Activated naive CD8-positive, alpha-beta T cell treated with anti-CD3 and anti-CD28 coated beads, Interleukin-2, amount 50 U/mL, for 16 hours (primary cell): ENCODE results near the gene CTSV.
"Not testable (repeated sequence)": the region's sequence is repeated elsewhere in the genome, so short reads cannot be mapped to it uniquely, and the experiment has no call there.

ENCODE experiments used
- DNase-seq: peaks from one replicate; pipeline ENCODE4 v3.0.0-alpha.2; 2020; ENCODE audit warnings: low read depth, low spot score

CTSV gene

DNA sequence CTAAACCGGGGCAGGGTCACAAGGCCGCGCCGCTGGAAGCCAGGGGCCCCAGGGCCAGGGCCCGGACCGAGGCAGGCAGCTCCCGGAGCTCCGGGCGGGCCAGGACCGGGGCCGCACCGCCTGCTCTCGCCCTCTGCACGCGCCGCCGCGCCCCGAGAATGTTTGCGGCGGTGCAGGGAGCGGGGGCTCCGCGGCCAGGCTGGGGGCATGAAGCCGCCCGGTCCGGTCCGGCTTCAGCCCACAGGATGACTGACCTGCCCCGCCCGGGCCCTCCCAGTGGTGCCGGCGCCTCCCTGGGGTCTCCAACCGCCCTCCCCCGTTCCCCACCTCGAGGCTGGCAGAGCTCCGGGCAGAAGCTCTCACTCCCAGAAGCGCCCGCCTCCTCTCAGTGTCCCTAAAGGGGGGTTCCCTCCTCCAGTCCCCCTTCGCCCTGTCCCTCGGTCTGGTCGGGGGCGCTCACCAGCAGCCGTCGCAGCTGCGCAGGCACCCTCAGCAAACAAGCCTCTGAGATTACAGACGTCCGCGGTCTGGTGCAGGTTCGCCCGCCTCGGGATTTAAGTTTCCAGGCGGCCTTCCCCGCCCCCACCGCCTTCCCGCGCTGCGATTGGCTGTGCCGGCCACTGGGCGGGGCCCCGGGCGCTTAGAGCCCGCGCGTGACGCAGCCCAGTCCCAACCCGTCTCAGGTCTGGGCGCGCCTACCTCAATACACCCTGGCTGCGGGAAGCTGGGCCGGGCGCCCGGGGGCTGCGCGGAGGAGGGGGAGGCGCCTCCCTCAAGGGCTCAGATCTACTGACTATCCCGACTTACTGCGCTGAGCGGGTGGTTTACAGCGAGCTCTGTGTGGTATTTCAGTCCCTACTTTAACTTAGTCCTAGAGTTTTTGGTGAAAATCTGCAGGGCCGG lies at the start of gene CTSV:
Gene CTSV (minus strand): TSS at position 532 of the 903 bp plus-strand sequence. CDS start 1,099 bp downstream, outside the sequence.
- DNase-seq = peak; percentile 41

DNA sequence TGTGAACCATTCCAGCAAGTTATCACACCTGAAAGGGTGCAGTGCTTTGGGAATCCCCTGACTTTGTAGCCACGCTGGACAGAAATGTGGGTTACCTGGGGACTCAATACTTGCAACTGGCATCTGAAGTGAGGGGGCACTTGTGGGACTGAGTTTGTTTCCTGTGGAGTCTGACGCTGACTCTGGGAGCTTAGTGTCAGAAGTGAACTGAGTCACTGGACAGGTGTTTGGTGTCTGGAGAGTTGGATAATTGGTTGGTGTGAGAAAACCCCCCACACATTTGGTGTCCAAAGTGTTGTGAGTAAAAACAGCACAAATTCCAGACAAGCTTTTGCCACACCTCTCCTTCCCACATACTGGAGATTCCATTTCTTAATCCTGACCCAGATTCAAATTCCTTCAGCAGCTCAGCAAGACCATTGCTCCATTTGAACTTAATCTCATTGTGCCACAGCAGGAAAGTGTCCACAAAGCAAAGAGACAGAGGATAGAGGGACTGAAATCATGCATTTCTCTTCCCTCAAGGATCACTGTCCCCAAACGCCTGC lies 48.8 kb upstream of the CTSV start:
- not testable (repeated sequence) for DNase-seq

DNA sequence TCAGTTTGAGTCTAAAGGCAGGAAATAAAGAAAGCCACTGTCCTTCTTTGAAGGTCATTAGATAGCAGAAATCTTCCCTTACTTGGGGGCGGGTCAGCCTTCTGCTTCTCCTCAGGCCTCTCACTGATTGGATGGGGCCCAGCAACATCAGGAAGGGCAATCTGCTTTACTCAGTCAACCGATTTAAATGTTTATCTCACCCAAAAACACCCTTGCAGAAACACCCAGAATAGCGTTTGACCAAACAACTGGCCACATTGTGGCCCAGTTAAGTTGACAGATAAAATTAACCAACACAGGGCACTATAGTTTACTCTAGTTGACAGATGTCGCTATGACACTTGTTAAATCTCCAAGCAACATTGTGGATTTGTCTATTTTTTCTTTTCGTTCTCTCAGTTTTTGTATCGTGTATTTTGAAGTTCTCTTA lies 45.6 kb upstream of the CTSV start:
- DNase-seq = not testable (repeated sequence)

DNA sequence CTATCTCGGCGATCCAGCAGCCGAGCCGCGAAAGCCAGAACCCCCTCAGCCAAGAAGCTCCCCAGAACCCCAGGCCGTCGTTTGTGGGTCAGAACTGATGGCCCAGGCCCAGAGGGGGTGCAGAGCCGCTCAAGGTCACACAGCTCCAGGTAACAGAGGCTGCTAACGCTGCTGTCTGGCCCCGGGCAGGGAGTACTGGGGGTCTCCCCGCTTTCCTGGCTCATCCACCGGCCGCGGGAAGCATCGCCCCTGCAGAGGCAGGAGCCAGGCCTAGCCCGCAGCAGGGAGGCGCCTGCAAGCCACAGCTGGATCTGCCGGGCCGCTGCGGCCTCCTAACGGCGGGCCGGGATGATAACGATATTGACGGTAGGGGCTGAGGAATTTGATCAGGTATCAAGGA lies 39.4 kb upstream of the CTSV start:
- no peak for DNase-seq

DNA sequence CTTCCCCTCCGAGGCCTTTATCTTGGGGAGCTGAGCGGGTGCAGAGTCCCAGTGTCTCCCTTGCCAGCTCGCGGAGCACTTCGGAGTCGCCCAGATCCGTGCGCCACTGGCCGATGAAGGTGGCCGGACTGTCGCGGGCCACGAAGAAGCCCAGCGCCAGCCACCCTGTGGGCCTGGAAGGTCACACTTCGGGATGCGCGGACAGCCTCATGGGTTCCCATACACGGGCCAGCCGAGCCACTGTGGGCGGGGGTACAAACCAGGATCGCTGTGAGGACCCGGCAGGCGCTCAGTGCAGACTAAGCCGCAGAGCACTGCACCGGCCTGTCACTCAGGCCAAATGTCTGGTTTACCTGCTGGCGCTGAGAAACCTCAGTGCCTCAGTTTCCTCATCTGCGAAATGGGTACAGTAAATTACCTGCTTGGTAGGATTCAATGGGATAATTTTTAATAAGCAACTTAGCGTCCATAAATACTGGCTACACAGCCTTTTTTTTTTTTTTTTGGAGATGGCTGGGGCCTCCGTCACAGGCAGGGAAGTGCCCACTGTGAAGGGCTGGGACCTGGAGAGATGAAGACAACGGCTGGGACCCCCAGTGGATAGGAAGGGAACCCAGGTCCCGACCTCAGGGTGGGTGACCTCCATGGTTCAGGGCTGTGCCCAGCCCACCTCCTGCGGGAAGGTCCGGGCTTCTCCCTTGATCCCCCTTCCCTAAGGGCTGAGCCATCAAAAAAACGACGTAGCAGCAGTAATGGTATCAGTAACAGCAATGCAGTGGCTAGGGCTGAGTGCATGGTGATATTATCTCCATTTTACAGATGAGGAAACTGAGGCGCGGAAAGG lies 38.7 kb upstream of the CTSV start:
- no peak for DNase-seq

DNA sequence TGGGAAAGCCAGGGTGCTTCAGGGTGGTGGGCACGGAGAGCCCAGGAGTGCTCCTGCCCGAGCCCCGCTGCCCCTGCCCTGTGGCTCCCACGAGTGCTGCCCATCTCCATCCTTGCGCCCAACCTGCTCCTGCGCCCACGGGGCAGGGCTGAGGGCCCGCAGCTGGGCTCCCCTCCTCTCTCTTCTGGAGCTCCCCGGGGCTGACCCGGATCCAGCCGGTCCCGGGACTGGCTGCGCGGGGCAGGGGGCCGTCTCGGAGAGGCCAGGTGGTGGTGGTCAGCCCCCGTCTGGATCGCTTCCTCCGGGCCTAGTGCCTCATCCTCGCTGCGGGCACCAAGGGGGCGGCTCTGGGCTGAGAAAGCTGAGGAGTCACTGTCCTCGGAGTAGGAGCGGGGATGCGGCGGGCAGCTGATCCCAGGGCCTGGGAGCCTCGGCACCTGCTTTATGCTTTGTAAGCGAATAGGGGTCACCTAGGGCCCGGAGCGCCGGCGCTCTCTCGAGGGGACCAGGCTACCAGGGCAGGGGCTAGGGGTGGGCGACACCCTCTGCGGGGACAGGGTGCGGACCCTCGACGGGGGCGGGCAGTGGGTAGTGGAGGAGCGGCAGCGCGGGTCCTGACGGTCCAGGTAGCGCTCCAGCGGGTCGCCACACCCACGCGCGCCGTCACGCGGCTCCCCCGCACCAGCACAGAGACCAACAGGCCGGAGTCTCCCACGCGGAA lies 37.9 kb upstream of the CTSV start:
- DNase-seq = not testable (repeated sequence)

DNA sequence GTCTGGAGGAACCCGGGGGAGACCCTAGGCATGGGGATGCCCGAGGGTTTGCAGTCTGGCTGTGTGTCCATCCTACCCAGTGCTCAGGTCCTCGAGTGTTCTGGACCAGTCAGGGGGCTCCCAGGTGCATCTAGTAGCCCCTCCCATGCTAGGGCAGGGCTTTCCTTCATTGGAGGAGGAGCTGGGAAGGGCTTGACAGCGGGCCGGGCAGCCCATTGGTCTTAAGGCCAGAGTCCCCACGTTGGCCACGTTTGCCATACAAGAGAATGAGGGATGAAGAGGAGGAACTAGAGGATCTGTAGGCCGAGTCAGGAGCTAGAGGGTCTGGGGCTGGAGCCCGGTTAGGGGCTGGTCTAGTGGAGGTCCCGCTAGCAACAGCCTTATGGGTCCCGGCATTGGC lies 37.3 kb upstream of the CTSV start:
- DNase-seq = no peak

DNA sequence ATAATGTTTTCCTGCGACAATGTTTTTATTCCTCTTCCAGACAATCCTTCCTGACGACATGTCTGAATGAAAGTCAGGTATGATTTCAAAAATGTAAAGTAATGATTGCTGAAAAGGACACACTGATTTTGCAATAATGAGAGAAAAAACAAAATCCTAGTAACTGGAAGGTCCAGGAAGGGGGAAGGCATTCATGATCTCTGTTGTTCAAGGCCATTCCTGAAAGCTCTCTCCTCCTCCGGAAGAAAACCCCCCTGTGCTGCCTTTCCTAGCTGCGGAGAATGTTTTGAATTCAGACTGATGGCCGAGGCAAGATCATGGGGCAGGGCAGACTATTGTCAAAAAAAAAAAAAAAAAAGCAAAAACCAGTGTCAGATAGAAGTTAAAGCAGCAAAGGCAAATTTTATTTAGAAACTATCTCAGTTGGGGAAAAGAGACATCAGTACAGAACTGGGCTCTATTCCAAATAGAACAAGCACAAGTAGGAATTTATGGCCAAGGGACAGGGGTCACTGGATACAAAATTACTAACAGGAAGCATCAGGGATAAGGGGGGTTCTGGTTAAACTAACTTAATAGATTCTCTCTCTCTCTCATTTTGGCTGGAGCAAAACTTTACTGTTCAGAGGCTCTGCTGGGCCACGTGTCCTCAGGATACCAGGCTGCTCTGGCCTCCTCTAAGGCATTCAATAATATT lies 36.5 kb upstream of the CTSV start:
- no peak for DNase-seq

DNA sequence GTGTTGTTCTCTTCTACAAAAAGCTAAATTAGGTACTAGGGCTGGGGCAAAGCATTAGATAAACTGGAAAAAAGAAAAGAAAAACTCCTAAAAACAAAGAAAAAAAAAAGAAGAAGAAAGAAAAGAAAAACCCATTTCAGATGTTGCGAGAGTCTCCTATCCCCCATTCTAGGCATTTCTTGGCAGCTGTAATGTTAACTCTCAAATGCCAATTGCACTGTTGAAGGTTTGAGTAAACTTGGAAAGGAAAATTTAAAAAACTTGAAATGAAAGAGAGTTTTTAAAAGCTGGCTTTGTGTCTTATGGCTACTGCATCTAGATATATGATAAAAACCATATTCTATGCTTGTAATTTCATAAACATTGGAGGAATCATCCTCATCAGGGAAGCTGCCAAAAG lies 34.6 kb upstream of the CTSV start:
- no peak for DNase-seq

DNA sequence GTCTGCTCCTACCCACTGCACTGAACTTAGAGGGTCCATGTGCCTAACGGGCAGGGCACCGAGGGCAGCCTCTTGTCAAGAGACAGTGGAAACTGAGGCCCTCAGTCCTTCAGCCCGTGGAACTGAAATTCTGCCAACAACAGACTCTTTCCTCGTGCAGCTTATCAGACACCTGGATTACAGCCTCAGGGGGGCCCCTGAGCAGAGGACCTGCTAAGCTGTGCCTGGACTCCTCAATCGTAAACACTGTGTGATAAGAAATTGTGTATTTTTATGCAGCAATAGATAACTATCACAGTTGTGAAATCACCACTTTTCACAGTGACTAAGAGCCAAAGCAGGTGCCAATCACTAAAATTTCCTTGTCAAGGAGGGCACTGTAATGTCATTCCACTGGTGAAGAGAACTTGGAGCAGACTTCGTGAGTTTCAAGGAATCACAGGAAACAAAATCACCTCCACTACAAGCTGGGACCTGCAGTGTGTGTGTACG lies 33.4 kb upstream of the CTSV start:
- DNase-seq = no peak

DNA sequence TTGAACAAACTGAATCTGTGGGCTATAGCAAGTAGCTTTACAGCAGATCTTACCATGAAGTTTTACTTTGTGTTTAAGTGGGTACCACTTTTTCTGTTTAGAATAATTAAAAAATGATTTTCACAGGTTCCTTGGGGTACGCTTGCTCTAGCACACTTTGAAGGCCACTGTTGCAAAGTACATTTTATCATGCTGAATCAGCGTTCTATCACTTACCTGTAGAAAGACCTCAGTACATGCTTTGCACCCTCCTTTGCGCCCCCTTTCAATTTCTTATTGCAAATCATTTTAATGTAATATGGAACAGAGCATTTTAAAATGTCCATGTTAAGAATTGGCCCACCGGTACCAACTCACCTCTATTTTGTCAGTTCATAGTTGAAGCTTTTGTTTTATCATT lies 31.4 kb upstream of the CTSV start:
- not testable (repeated sequence) for DNase-seq

DNA sequence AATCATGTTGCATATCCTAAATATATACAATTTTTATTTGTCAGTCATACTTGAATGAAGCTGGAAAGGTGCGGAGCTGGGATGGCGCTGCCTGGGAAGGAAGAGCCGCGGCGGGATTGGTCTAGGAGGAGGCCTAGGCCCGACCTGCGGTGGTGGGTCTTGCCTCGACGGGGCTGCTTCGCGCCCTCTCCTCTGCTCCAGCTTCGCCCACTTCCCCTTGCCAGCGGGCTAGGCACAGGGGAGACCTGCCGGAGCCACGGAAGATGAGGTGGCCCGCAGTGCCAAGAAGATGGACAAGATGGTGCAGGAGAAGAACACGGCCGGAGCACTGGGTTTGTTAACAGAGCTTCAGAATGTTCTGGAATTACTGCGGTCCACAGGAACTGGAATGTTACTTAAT lies 28.5 kb upstream of the CTSV start:
- DNase-seq = no peak

DNA sequence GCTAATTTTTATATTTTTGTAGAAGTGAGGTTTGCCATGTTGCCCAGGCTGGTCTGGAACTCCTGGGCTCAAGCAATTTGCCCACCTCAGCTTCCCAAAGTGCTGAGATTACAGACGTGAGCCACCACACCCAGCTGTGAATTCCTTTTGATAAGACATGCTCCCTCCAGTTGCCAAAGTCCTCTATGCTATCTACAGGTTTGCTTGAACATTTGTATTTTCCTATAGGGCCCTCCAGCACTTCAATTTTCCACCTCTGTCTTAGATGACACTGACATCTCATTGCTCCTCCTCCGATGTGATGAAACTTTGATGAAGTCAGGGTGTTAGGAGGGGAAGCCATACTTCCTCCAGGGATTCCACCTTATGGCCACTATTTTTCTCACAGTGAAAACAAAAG lies 25.2 kb upstream of the CTSV start:
- DNase-seq = no peak

DNA sequence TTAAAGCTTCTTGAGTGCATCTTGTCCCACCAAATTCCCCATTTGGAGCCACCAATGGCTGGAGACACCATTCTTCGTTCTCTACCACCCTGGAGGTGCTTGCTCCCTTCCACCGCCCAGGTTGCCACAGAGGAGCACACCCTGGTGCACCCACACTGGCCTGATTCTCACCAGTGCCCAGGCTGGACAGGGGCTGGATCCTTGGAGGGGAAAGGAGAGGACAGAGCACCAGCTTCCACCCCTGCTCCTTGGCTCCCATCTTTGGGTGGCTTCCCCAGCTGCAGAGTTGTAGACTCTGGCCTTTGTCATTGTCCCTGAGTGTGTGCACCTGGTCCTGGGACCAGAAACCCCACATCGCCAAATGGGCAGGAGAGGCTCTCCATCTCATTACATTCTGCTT lies 21.9 kb upstream of the CTSV start:
- DNase-seq = no peak

DNA sequence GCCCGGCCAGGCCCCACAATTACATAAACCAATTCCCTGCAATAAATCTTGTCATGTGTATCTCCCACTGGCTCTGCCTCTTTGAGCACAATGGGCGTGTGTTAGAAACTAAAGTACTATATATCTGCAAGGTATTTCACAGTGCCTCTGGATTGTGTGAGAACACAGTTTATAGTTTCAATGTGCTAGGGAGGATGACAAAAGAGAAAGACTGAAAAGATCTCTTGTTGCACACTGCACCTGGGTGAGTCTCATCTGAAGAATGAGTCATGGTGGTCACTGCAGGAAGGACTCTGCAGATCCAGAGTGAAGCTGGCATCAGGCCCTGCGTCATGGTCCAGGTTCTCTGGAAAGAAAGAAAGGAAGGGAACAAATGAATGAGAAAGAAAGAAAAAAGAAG lies 20.7 kb upstream of the CTSV start:
- DNase-seq = no peak

DNA sequence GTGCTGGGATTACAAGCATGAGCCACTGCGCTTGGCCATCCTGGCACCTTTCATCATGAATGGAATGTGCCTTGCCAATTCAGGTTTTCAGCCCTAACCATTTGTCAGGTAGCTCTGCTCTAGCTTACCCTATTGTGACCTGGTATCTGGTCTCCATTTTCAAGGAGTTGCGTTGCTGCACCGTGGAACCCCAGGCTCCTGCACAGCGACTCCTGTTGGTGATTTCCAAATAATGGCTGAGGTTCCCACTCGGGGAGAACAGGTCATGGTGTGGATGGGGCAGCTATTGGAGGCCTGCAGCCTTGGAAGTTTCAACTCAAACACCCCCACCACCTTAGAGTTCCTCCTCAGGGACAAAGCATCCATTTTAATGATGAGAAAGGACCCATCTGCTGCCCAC lies 18.7 kb upstream of the CTSV start:
- no peak for DNase-seq

DNA sequence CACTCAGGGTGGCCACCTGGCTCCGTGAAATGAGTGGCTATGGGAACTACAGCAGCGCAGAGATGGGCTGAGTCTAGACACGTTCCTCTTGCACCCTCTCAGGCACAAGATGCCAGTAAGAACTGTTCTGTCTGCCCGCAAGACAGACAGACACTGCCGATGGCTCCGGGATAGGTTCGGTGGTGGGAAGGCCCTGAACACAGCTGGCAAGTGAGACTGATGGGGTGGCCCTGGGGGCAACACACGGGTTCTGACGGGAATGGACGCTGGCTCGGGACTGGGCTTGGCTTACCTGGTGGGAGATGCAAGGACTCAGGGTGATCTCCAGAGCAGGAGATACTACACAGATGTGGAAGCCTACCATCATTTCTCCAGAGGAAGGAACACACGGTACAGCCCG lies 16.9 kb upstream of the CTSV start:
- not testable (repeated sequence) for DNase-seq

DNA sequence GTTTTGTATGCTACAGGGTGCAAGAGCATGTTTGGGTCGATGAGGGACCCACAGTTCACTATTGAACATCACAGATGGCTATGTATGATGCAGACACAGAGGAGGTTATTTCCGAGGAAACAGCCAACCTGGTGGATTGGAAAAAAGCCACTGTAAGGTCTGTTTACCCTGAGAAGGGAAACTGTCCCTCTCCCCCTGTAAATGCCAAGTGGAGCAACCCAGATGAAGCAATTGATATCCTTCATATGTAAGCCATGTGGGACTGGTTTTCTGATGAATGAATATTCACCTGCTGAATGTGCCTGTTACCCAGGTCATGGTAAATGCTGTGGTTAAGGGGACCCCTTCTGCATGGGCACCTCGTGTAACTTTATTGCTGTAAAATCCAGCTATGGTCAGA lies 14.8 kb upstream of the CTSV start:
- DNase-seq = no peak

DNA sequence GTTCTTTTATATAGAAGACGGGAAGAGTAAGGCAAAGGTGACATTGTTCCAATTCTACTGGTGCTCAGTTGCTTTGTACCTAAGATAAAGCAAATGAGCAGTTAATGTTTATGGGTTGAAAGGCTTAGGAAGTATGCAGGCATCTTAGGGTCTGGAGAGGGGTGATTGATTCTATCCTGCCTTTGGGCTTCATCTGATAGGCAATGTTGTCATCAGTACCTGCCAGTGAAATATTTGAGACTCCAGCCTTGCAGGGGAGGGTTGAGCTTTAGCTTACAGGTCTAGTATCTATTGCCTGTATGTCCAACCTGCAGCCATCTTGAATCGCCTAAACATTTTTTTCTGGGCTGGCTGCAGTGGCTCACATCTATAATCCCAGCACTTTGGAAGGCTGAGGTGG lies 13.8 kb upstream of the CTSV start:
- DNase-seq = no peak

DNA sequence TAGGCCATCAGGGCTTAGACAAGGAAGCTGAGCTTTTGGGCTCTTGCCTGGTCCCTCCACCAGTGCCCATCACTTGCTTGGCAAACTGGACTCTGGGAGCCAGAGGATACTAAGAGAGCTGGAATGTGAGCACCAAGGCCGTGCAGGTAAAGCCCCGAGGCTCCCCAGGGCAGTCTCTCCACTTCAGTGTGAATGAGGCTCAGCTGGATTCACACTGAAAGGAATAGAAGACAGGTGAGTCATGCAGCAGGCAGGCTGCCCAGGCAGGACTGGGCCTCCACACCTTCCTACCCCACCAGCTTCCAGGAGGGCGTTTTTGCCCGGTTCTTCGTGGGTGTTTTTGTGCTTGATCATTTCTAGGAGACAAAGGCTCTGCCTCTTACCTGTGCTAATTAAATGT lies 7.3 kb upstream of the CTSV start:
- DNase-seq = no peak

DNA sequence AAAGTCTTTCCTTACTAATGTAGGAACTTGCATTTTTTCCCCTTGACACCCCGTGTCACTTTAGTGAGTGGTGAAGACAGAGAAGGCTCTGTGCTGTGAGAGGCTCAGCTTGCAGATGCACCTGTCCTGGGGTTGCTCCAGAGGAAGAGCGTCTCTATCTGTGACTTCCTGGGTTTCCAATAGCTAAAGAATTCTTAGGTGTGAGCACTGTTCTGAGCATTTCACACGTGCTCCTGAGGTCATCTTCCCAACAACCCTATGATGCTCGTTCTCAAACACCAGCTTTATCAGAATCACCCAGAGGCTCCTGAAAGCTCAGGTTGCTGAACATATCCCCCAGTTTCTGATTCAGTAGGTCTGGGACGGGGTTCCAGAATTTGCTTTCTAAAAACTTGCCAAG lies 6.4 kb upstream of the CTSV start:
- DNase-seq = no peak
